NT2/D1 (cell line): ENCODE results near the gene CRYL1.

Source experiments
- SUZ12 ChIP-seq: IDR thresholded peaks from 2 replicates; pipeline ENCODE4 v1.6.1; 2011; ENCODE audit not compliant: insufficient read length, insufficient read depth; ENCODE audit errors: extremely low read depth
- YY1 ChIP-seq: IDR thresholded peaks from 2 replicates; pipeline ENCODE4 v1.6.1; 2011; ENCODE audit not compliant: insufficient read length, insufficient read depth
- ZNF274 ChIP-seq: IDR thresholded peaks from 2 replicates; pipeline ENCODE4 v1.6.1; 2011; ENCODE audit warnings: mild to moderate bottlenecking, low read depth, low read length

- TF ChIP-seq YY1 (no peak), SUZ12 (no peak), ZNF274 (no peak)
Measured at GRCh38 chr13:20466371-20466770, 59.3 kb downstream of the CRYL1 start.
